Measurements from ENCODE around the gene TRPM2. TPM values are rescaled to one million over a fixed set of nuclear protein-coding genes. Genes with fewer than 3 reads are reported as not detected.

TRPM2 gene
- total RNA-seq, 4 donors from 2014 or later, result 1.0 to 3.3 (median 3.1) TPM

- no peak overlapping the region for H3K4me3 ChIP-seq
- no peak overlapping the region for H3K27ac ChIP-seq
- WGBS, 2 donors (ENCODE audit: low coverage in 1 of 2), result 16 to 59% methylated on average over 10 of the region's 35 CpGs
- no peak for ATAC-seq
- H3K4me1 ChIP-seq, result peaks cover 0 to 8% (median 4%) of the 10 kb centered on the region in 3 donors
- TF ChIP-seq POLR2A (IDR thresholded peaks at IDR 0.05) (no peak), CTCF (IDR thresholded peaks at IDR 0.05) (no peak), EP300 (IDR thresholded peaks at IDR 0.05) (no peak), POLR2AphosphoS5 (IDR thresholded peaks at IDR 0.05) (no peak)
- H3K27me3 ChIP-seq, result peaks cover 87% of the 10 kb centered on the region
- no peaks in the 10 kb centered on the region for H3K36me3 ChIP-seq
- H3K9me3 ChIP-seq, result peaks cover 0 to 9% (median 0%) of the 10 kb centered on the region in 3 donors
Observed at GRCh38 chr21:44368711-44369446, 15.5 kb downstream of the TRPM2 start.

- no peak for ATAC-seq
- H3K9me3 ChIP-seq, result no peaks in the 10 kb centered on the region
- H3K27ac ChIP-seq, result no peak overlapping the region
- TF ChIP-seq EP300 (IDR thresholded peaks at IDR 0.05) (no peak), CTCF (IDR thresholded peaks at IDR 0.05) (no peak), POLR2A (IDR thresholded peaks at IDR 0.05) (no peak), POLR2AphosphoS5 (IDR thresholded peaks at IDR 0.05) (no peak)
- no peak overlapping the region for H3K4me3 ChIP-seq
- H3K36me3 ChIP-seq, result no peaks in the 10 kb centered on the region
- H3K27me3 ChIP-seq, result peaks cover 87% of the 10 kb centered on the region
- peaks cover 0 to 8% (median 4%) of the 10 kb centered on the region in 3 donors for H3K4me1 ChIP-seq
- WGBS, 2 donors (ENCODE audit: low coverage in 1 of 2), result 33 to 89% methylated on average over 5 to 7 of the region's 29 CpGs
Observed at GRCh38 chr21:44370027-44370735, 16.8 kb downstream of the TRPM2 start.

- Histone ChIP-seq H3K4me3 (no peak overlapping the region), H3K27ac (no peak overlapping the region), H3K4me1 (peaks cover 0 to 8% (median 4%) of the 10 kb centered on the region in 3 donors), H3K36me3 (no peaks in the 10 kb centered on the region), H3K27me3 (peaks cover 87% of the 10 kb centered on the region), H3K9me3 (no peaks in the 10 kb centered on the region)
- TF ChIP-seq CTCF (IDR thresholded peaks at IDR 0.05), result no peak
- no peak for TF ChIP-seq POLR2AphosphoS5 (IDR thresholded peaks at IDR 0.05)
- TF ChIP-seq POLR2A (IDR thresholded peaks at IDR 0.05), result no peak
- no peak for TF ChIP-seq EP300 (IDR thresholded peaks at IDR 0.05)
- WGBS, 2 donors (ENCODE audit: low coverage in 1 of 2), result 83 to 90% methylated on average over 21 to 28 of the region's 37 CpGs
- ATAC-seq, result no peak
Observed at GRCh38 chr21:44370786-44371410, 17.5 kb downstream of the TRPM2 start.

GRCh38 chr21:44371596-44371995 lies 18.2 kb downstream of the TRPM2 start:
- H3K27me3 ChIP-seq, result peaks cover 87% of the 10 kb centered on the region
- no peak overlapping the region for H3K27ac ChIP-seq
- WGBS, 2 donors (ENCODE audit: low coverage in 1 of 2), result 82 to 90% methylated on average over 2 to 5 of the region's 6 CpGs
- no peak for ATAC-seq
- no peak for TF ChIP-seq POLR2AphosphoS5 (IDR thresholded peaks at IDR 0.05)
- TF ChIP-seq EP300 (IDR thresholded peaks at IDR 0.05), result no peak
- peaks cover 0 to 8% (median 4%) of the 10 kb centered on the region in 3 donors for H3K4me1 ChIP-seq
- no peak overlapping the region for H3K4me3 ChIP-seq
- no peaks in the 10 kb centered on the region for H3K36me3 ChIP-seq
- no peaks in the 10 kb centered on the region for H3K9me3 ChIP-seq

- WGBS, 2 donors (ENCODE audit: low coverage in 1 of 2), result 69 to 72% methylated on average over 8 of the region's 8 CpGs
- H3K27me3 ChIP-seq, result peaks cover 92% of the 10 kb centered on the region
- no peak overlapping the region for H3K27ac ChIP-seq
Observed at GRCh38 chr21:44372616-44373015, 19.2 kb downstream of the TRPM2 start.

More at GRCh38 chr21:44372616-44373015, 19.2 kb downstream of the TRPM2 start:
- TF ChIP-seq EP300 (IDR thresholded peaks at IDR 0.05) (no peak), POLR2AphosphoS5 (IDR thresholded peaks at IDR 0.05) (no peak), POLR2A (IDR thresholded peaks at IDR 0.05) (no peak), CTCF (IDR thresholded peaks at IDR 0.05) (no peak)
- Histone ChIP-seq H3K36me3 (no peaks in the 10 kb centered on the region), H3K4me3 (no peak overlapping the region), H3K4me1 (peaks cover 0 to 8% (median 4%) of the 10 kb centered on the region in 3 donors), H3K9me3 (no peaks in the 10 kb centered on the region)
- ATAC-seq, result no peak
